Osteoblast (primary cell): ENCODE results near the gene LRRC37A. TPM values are rescaled to one million over a fixed set of nuclear protein-coding genes. Genes with fewer than 3 reads are reported as not detected.
A peak's percentile ranks its signal among the peaks of the same experiment; 100 is the strongest.
"Not testable (repeated sequence)": the region's sequence is repeated elsewhere in the genome, so short reads cannot be mapped to it uniquely, and the experiment has no call there.

Experiments
- DNase-seq: peaks from one replicate; pipeline ENCODE4 v3.0.0; 2011; ENCODE audit warnings: low spot score, mixed read lengths; ENCODE audit not compliant: insufficient read length; ENCODE audit errors: missing footprints
- H2AFZ ChIP-seq: 2 replicates; pipeline ENCODE4 v1.6.0; 2011; ENCODE audit warnings: mild to moderate bottlenecking, low read length
- H3K27ac ChIP-seq: 2 replicates; pipeline ENCODE4 v1.5.1; 2011; ENCODE audit warnings: mild to moderate bottlenecking, low read depth, low read length, moderate library complexity
- H3K27me3 ChIP-seq: 2 replicates; pipeline ENCODE4 v1.6.0; 2012; ENCODE audit warnings: mild to moderate bottlenecking, control low read depth, inconsistent platforms, low read length, moderate library complexity; ENCODE audit not compliant: insufficient read depth
- H3K36me3 ChIP-seq: 2 replicates; pipeline ENCODE4 v1.5.1; 2011; ENCODE audit warnings: mild to moderate bottlenecking, low read length, control low read depth, moderate library complexity; ENCODE audit not compliant: insufficient read depth
- H3K4me1 ChIP-seq: 2 replicates; pipeline ENCODE4 v1.5.1; 2011; ENCODE audit warnings: mild to moderate bottlenecking, low read length, control low read depth, moderate library complexity; ENCODE audit not compliant: insufficient read depth
- H3K4me2 ChIP-seq: 2 replicates; pipeline ENCODE4 v1.6.0; 2011; ENCODE audit warnings: mild to moderate bottlenecking, low read length; ENCODE audit not compliant: insufficient read depth
- H3K4me3 ChIP-seq: fragments of 200-600 bp; sonication (generic); 3 replicates; pipeline ENCODE4 v1.5.1; 2012; ENCODE audit warnings: mild to moderate bottlenecking, low read length, inconsistent platforms; ENCODE audit not compliant: insufficient read depth
- H3K79me2 ChIP-seq: 2 replicates; pipeline ENCODE4 v1.6.0; 2012; ENCODE audit warnings: mild to moderate bottlenecking, low read length, control low read depth, inconsistent platforms; ENCODE audit not compliant: insufficient read depth
- H3K9me3 ChIP-seq: 2 replicates; pipeline ENCODE4 v1.5.1; 2011; ENCODE audit warnings: low read depth, low read length, control low read depth
- H4K20me1 ChIP-seq: 2 replicates; pipeline ENCODE4 v1.6.0; 2012; ENCODE audit warnings: mild to moderate bottlenecking, low read length, control low read depth; ENCODE audit not compliant: insufficient read depth
- total RNA-seq: library from RNA; depleted of rRNA; stranded (reverse); fragments of >200 nt; gene quantifications from 2 replicates; pipeline ENCODE4 v1.2.3, GENCODE V29; 2012
- TF ChIP-seq, protein P1 (sequence below): IDR thresholded peaks from 2 replicates; pipeline ENCODE4 v1.5.1; 2011; ENCODE audit warnings: mild to moderate bottlenecking, low read depth, low read length, moderate library complexity; ENCODE audit errors: extremely low read depth

LRRC37A gene
- total RNA-seq, 1 donor = 6.2 TPM

DNA sequence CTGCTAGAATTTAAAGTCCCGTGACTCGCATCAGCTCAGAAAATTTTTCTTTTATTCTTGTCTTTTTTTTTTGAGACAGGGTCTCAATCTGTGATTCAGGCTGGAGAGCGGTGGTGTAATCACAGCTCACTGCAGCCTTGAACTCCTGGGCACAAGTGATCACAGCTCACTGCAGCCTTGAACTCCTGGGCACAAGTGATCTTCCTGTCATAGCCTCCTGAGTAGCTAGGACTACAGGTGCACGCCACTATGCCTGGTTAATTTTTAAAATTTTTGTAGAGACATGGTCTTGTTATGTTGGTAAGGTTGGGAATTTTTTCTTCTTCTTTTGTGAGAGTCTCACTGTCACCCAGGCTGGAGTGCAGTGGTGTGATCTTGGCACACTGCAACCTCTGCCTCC, 13.6 kb upstream of the LRRC37A start:
- not testable (repeated sequence) for DNase-seq, H3K4me1 ChIP-seq, H3K27me3 ChIP-seq, H3K79me2 ChIP-seq, H3K27ac ChIP-seq, H4K20me1 ChIP-seq, H3K4me2 ChIP-seq, H2AFZ ChIP-seq, H3K4me3 ChIP-seq, H3K9me3 ChIP-seq, H3K36me3 ChIP-seq

DNA sequence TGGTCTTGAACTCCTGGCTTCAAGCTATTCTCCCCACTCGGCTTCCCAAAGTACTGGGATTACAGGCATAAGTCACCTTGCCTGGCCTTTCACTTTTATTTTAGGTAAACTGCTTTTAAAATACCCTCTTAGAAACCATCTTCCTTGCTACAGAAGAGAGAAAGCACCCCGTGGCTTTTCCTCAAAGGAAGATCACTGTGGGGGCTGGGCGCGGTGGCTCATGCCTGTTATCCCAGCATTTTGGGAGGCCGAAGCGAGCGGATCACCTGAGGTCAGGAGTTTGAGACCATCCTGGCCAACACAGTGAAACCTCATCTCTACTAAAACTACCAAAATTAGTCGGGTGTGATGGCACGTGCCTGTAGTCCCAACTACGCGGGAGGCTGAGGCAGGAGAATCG, 12.3 kb upstream of the LRRC37A start:
- H3K27ac ChIP-seq, DNase-seq, H3K9me3 ChIP-seq, H3K79me2 ChIP-seq, H3K4me2 ChIP-seq, H2AFZ ChIP-seq, H3K27me3 ChIP-seq, H3K4me3 ChIP-seq, H4K20me1 ChIP-seq, H3K36me3 ChIP-seq: not testable (repeated sequence)
- H3K4me1 ChIP-seq = peaks cover 11% of the 10 kb centered on the region

DNA sequence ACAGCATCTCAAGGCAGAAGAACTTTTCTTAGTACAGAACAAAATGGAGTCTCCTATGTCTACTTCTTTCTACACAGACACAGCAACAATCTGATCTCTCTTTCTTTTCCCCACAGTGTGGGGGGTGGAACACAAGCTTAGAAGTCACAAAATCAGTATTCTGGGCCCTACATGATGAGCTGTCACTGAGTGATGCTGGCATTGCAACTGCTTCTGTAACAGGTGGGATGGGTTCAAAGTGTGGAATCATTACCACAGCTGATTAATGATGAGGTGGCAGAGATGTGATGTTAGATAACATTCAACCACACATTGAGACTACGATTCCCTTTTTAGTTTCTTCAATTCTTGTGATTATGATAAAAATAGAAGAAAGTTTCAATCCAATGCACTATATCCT, 10.5 kb upstream of the LRRC37A start:
- not testable (repeated sequence) for H2AFZ ChIP-seq, H3K27ac ChIP-seq, DNase-seq, H3K36me3 ChIP-seq, H4K20me1 ChIP-seq, H3K79me2 ChIP-seq, H3K4me2 ChIP-seq, H3K27me3 ChIP-seq, H3K9me3 ChIP-seq, H3K4me3 ChIP-seq
- peaks cover 11% of the 10 kb centered on the region for H3K4me1 ChIP-seq

DNA sequence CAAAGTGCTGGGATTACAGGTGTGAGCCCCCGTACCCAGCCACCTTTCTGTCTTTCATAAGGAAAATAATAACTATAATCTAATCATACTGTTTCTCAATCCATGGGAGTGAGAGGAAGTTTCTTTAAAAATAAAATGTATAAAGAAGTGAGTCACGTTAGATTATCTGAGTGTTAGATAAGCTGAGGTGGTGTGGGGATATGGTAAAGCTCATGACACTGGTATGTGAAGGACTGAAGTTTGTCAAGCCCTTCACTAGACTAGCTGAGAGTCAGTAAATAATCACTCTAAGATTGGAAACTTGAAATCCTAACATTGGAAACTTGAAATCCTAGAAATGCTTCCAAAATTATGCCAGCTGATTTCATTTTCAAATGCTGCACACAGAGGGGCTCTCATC, 9.4 kb upstream of the LRRC37A start:
- H3K79me2 ChIP-seq, DNase-seq, H4K20me1 ChIP-seq, H3K36me3 ChIP-seq, H3K27me3 ChIP-seq, H2AFZ ChIP-seq, H3K9me3 ChIP-seq, H3K27ac ChIP-seq, H3K4me2 ChIP-seq, H3K4me3 ChIP-seq: not testable (repeated sequence)
- H3K4me1 ChIP-seq = peaks cover 11% of the 10 kb centered on the region

DNA sequence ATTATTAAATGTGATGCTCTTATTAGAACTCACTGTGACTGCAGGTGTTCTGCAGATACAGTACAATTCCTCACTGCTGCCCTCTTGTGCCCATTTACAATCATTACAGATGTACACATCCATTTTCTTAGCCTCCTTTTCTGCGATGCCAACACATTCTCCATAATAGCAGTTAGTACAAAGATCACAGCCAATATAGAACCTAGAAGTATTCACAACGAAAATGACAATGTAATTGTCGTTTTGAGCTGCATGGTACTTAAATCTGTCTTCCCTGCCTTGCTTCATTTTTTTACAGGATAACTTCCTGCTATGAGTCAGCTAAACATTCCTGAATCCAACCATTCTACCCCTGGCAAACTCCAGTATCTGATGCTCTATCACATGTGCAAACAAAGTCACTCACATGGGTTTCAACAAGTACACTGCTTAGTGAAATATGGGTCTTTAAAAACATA, 8.1 kb upstream of the LRRC37A start:
- not testable (repeated sequence) for H3K9me3 ChIP-seq, H3K27me3 ChIP-seq, H3K4me3 ChIP-seq, H3K27ac ChIP-seq, H3K79me2 ChIP-seq, H3K36me3 ChIP-seq, H4K20me1 ChIP-seq
- TF ChIP-seq, protein P1, sequence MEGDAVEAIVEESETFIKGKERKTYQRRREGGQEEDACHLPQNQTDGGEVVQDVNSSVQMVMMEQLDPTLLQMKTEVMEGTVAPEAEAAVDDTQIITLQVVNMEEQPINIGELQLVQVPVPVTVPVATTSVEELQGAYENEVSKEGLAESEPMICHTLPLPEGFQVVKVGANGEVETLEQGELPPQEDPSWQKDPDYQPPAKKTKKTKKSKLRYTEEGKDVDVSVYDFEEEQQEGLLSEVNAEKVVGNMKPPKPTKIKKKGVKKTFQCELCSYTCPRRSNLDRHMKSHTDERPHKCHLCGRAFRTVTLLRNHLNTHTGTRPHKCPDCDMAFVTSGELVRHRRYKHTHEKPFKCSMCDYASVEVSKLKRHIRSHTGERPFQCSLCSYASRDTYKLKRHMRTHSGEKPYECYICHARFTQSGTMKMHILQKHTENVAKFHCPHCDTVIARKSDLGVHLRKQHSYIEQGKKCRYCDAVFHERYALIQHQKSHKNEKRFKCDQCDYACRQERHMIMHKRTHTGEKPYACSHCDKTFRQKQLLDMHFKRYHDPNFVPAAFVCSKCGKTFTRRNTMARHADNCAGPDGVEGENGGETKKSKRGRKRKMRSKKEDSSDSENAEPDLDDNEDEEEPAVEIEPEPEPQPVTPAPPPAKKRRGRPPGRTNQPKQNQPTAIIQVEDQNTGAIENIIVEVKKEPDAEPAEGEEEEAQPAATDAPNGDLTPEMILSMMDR = peak; percentile 74
- peak; percentile 61 for DNase-seq
- Histone ChIP-seq H3K4me2 (peak overlapping the region; percentile 58), H2AFZ (peak overlapping the region; percentile 38), H3K4me1 (peaks cover 11% of the 10 kb centered on the region)

DNA sequence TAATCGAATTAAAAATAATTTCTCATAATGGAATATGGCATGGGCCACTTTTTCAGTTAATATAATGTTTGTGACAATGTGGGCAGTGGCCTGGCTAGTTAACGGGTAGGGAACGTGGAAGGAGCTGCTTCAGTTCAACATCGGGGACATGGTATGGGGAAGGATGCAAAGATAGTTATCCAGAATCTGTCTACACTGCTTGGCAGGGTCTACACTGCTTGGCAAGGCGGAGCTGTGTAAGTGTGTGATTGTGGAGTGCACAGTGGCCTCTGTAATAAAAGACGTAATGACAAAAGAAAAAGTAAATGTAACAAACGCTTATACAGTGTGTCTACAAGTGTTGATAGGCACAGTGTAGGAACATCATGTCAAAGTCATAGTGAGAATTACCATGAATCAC, 7.3 kb upstream of the LRRC37A start:
- not testable (repeated sequence) for H4K20me1 ChIP-seq, H3K4me2 ChIP-seq, H3K27ac ChIP-seq, H3K9me3 ChIP-seq, DNase-seq, H3K79me2 ChIP-seq, H3K27me3 ChIP-seq, H3K36me3 ChIP-seq, H2AFZ ChIP-seq, H3K4me3 ChIP-seq
- peaks cover 11% of the 10 kb centered on the region for H3K4me1 ChIP-seq

DNA sequence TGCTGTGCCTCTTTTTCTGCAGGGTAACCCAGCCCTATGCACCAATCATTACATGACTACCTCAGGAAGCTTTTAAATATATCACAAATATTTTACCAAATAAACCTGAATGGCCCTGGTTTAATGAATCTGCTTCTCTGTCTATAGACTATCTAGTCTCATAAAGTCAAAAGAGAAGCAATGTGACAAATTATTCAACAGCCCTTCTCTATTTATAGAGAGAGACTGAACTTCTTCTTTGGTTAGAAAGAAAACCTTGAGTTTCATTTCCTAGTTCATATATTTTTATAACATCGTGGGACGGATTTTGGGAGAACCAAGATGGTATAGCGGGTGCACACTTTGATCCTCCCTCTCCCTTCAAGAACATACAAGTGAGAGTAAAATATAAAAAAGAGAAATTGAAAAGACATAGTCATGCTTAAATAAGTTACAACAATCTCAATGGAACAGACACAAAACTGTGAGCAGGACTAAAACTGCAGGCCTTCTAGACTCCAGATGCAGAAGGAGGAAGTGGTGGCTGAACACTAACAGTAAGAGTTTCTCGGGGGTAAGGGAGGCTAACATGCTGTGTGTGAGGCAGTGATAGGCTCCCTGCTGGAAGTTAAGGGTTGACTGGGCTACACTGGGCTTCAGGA, 3.9 kb upstream of the LRRC37A start:
- H3K27ac ChIP-seq, H3K9me3 ChIP-seq, H3K79me2 ChIP-seq, DNase-seq, H3K4me2 ChIP-seq, H3K27me3 ChIP-seq, H3K36me3 ChIP-seq, H3K4me3 ChIP-seq, H4K20me1 ChIP-seq, H3K4me1 ChIP-seq: not testable (repeated sequence)
- peak overlapping the region; percentile 31 for H2AFZ ChIP-seq

DNA sequence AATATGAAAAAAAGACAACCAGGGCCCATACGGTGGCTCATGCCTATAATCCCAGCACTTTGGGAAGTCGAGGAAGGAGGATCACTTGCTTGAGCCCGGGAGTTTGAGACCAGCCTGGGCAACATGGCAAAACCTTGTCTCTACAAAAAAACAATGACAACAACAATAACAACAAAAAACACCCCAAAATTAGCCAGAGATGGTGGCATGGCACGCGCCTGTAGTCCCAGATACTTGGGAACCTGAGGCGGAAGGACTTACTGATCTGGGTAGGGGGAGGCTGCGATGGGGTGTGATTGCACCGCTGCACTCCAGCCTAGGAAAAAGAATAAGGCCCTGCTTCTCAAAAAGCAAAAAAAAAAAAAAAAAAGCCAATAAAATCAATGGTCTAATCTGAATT, 3.3 kb upstream of the LRRC37A start:
- H3K79me2 ChIP-seq, H2AFZ ChIP-seq, H3K4me1 ChIP-seq, H3K27ac ChIP-seq, H3K36me3 ChIP-seq, H4K20me1 ChIP-seq, H3K4me3 ChIP-seq, DNase-seq, H3K4me2 ChIP-seq, H3K9me3 ChIP-seq, H3K27me3 ChIP-seq: not testable (repeated sequence)
